Stimulated activated CD4-positive, alpha-beta T cell treated with anti-CD3 and anti-CD28 coated beads, Interleukin-1b, Interleukin-23, amount 100 ng/mL, for 4 hours (primary cell): ENCODE results near the gene HELZ2.
"Not testable (repeated sequence)": the region's sequence is repeated elsewhere in the genome, so short reads cannot be mapped to it uniquely, and the experiment has no call there.

Experiments
- DNase-seq, 2 donors: peaks; one replicate each; pipeline ENCODE4 v3.0.0-alpha.2; 2020; ENCODE audit warnings: low read depth in 2 of 2

Gene HELZ2

GRCh38 chr20:63578224-63579016 lies 4.4 kb upstream of the HELZ2 start:
- no peak for DNase-seq

GRCh38 chr20:63577317-63577894 lies 3.4 kb upstream of the HELZ2 start:
- DNase-seq, result no peak

- DNase-seq, result no peak
Observed at GRCh38 chr20:63576311-63576710, 2.3 kb upstream of the HELZ2 start.

- no peak for DNase-seq
Observed at GRCh38 chr20:63574829-63575743, 1.0 kb upstream of the HELZ2 start.

- no peak for DNase-seq
Observed at GRCh38 chr20:63573647-63574131, 350 bp downstream of the HELZ2 start.

- no peak for DNase-seq
Observed at GRCh38 chr20:63572788-63573646, 1.0 kb downstream of the HELZ2 start.

GRCh38 chr20:63572071-63572787 lies 1.8 kb downstream of the HELZ2 start:
- no peak for DNase-seq

- not testable (repeated sequence) for DNase-seq
Observed at GRCh38 chr20:63571087-63571478, 3.0 kb downstream of the HELZ2 start.

- DNase-seq, result no peak
Observed at GRCh38 chr20:63570281-63571086, 3.6 kb downstream of the HELZ2 start.

GRCh38 chr20:63568986-63569949 lies 4.8 kb downstream of the HELZ2 start:
- no peak for DNase-seq

- no peak for DNase-seq
Observed at GRCh38 chr20:63568170-63568981, 5.7 kb downstream of the HELZ2 start.

- DNase-seq, result peak in 1 of 2 donors; percentile 18
Observed at GRCh38 chr20:63567386-63568169, 6.5 kb downstream of the HELZ2 start.

GRCh38 chr20:63567136-63567385 lies 7.0 kb downstream of the HELZ2 start:
- no peak for DNase-seq

- no peak for DNase-seq
Observed at GRCh38 chr20:63566395-63567135, 7.5 kb downstream of the HELZ2 start.

- no peak for DNase-seq
Observed at GRCh38 chr20:63565699-63566335, 8.2 kb downstream of the HELZ2 start.
